Lower leg skin (tissue), 4 donors: Measurements from ENCODE around the gene ABCE1. TPM values are rescaled to one million over a fixed set of nuclear protein-coding genes. Genes with fewer than 3 reads are reported as not detected.
"Not testable (repeated sequence)": the region's sequence is repeated elsewhere in the genome, so short reads cannot be mapped to it uniquely, and the experiment has no call there.

ENCODE experiments used
- DNase-seq, 2 donors: peaks; one replicate each; pipeline ENCODE4 v3.0.0-alpha.2; 2019; ENCODE audit warnings: low spot score in 2 of 2
- H3K4me3 ChIP-seq: fragments of 200-600 bp; sonication (generic); 2 replicates; pipeline ENCODE4 v1.5.1; 2017; ENCODE audit warnings: mild to moderate bottlenecking, low read depth; ENCODE audit not compliant: poor library complexity, severe bottlenecking
- POLR2A ChIP-seq, 2 donors: fragments of 450-650 bp; IDR thresholded peaks; one replicate each; pipeline ENCODE4 v1.6.1; 2016 to 2017; ENCODE audit warnings: antibody characterized with exemption in 2 of 2, mild to moderate bottlenecking in 1 of 2, moderate library complexity in 1 of 2
- WGBS, 2 donors: methylation state at CpG; one replicate each; pipeline ENCODE4 v1.1.5; 2018; 5-methylcytosine and 5-hydroxymethylcytosine counted together
- intact Hi-C: fragments of 100-400 bp; cut with DNase I; formaldehyde crosslinking; loops from one replicate; pipeline ENCODE4 v1.15.0; 2023; ENCODE audit warnings: low total_unique reads
- total RNA-seq, 4 donors: library from RNA; depleted of rRNA; stranded (reverse); fragments of >200 nt; gene quantifications; one replicate each; pipeline ENCODE4 v1.1.0, GENCODE V29; 2016
- TF ChIP-seq, protein P1 (sequence below), 3 donors: fragments of 450-650 bp; IDR thresholded peaks; one replicate each; pipeline ENCODE4 v1.5.1; 2016; ENCODE audit warnings: antibody characterized with exemption in 3 of 3, mild to moderate bottlenecking in 3 of 3, moderate library complexity in 2 of 3

Gene ABCE1
- total RNA-seq, 4 donors from 2014 or later = 55.7 to 71.1 (median 57.8) TPM

DNA sequence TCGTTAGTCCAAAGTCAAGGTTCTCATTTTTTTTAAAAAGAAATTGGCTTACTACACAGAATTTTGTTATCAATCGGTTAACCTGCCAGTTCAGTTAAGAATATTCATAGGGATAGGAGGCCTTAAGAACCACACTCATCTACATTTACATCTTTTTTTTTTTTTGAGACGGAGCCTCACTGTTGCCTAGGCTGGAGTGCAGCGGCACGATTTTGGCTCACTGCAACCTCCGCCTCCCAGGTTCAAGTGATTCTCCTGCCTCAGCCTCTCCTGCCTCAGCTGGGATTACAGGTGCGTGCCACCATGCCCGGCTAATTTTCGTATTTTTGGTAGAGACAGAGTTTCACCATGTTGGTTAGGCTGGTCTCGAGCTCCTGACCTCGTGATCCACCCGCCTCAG, 33.7 kb downstream of the ABCE1 start:
- TF ChIP-seq POLR2A (IDR thresholded peaks at IDR 0.05) = no peak
- TF ChIP-seq, protein P1, sequence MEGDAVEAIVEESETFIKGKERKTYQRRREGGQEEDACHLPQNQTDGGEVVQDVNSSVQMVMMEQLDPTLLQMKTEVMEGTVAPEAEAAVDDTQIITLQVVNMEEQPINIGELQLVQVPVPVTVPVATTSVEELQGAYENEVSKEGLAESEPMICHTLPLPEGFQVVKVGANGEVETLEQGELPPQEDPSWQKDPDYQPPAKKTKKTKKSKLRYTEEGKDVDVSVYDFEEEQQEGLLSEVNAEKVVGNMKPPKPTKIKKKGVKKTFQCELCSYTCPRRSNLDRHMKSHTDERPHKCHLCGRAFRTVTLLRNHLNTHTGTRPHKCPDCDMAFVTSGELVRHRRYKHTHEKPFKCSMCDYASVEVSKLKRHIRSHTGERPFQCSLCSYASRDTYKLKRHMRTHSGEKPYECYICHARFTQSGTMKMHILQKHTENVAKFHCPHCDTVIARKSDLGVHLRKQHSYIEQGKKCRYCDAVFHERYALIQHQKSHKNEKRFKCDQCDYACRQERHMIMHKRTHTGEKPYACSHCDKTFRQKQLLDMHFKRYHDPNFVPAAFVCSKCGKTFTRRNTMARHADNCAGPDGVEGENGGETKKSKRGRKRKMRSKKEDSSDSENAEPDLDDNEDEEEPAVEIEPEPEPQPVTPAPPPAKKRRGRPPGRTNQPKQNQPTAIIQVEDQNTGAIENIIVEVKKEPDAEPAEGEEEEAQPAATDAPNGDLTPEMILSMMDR (IDR thresholded peaks at IDR 0.05) = no peak
- no peak overlapping the region for H3K4me3 ChIP-seq
- 93 to 95% methylated on average over 12 of the region's 12 CpGs for WGBS, 2 donors
- DNase-seq = no peak
- intact Hi-C loops = no loop called here

DNA sequence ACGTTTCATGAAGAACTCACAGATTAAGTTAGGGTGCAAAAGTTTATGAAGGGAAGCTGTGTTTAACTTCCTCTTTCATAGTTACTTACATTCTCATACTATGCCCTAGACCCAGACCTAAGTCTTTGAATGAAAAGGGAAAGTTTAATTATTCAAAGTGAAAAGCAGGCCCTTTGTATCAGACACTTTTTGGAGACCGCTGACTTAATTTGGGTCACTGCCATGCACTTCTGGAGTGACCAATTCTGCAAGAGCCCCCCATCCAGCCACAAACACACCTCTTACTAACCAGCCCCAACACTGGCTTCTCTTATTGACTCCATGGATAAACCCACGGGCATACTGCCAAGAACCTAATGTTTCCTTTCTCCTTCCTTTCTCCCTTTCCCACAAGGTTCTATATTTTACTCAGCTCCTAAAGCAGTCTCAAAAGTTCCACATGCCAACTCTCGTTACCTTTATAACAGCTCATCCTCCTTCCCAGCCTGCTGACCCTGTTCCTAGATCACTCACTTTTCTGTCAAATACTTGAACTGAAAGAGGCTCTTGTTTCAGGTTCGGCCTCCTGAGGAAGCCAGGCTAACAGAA, 34.5 kb downstream of the ABCE1 start:
- WGBS, 2 donors = 65 to 72% methylated on average over 5 of the region's 5 CpGs
- DNase-seq = no peak
- intact Hi-C loops = no loop called here
- no peak overlapping the region for H3K4me3 ChIP-seq
- no peak for TF ChIP-seq POLR2A (IDR thresholded peaks at IDR 0.05)
- TF ChIP-seq, protein P1 (IDR thresholded peaks at IDR 0.05) = no peak

DNA sequence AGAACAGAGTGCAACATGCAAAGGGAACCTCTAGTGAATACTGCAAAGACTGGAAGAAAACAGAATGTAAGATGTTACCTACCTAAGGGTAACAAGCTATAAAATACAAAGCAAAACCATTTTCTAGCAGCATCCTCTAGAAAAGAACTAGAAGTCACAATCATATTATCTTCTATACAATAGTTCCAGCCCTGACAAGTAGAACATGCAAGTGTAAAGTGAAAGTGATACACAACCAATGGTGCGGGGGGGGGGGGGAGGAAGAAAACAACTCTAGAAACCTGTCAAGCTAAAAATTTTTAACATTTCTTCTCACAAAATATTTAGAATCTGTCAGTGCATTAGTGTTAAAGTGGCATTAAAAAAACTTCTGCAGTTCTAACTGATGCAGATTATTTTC, 38.1 kb downstream of the ABCE1 start:
- H3K4me3 ChIP-seq, intact Hi-C loops, DNase-seq: not testable (repeated sequence)
- WGBS, 2 donors = 38 to 53% methylated on average over 1 of the region's 1 CpG

DNA sequence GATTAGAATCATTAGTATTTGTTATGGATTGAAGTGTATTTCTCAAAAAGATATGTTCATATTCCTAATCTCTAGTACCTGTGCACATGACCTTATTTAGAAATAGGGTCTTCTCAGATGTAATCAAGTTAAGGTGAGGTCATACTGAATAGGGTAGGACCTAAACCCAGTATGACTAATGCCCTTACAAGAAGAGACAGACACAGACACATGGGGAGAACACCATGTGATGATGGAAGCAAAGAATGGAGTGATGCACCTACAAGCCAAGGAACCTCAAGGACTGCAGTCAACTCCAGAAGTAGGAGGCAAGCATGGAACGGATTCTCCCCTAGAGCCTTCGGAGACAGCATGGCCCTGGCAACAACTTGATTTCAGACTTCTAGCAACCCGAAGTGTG, 50.9 kb downstream of the ABCE1 start:
- no peak overlapping the region for H3K4me3 ChIP-seq
- WGBS, 2 donors = 92 to 99% methylated on average over 3 of the region's 3 CpGs
- intact Hi-C loops = no loop called here
- DNase-seq = no peak
- TF ChIP-seq, protein P1 (IDR thresholded peaks at IDR 0.05) = no peak
- TF ChIP-seq POLR2A (IDR thresholded peaks at IDR 0.05) = no peak

DNA sequence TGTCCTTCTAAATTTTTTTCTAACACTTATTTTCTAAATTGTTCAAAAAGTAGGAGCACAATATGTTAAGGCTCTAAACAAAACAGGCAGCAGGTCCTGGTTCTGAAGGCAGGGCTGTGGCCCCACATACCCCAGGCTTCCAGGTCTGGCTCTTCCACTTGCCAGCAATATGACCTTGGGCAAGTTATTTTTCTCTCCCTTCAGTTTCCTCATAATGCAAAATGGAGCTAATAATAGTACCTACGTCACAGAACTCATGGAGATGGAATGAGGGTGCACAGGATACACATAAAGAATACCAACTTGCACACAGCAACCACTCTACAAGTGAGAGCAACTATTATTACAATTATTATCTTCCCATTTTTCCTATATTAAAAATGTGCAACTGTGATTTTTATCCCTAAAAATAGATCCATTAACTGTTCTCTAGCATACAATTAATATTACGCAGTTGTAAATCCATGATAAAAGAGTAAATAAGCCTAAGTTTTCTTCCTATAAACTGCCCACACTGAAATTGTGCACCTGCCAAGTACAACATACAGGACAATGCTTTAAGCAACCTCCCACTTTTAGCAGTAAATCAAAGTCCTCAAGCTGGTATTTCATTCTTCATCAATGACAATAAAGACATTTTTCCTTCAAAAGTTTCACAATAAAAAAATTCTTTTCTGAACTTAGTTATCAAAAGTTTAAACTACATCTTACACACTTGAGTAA, 55.2 kb downstream of the ABCE1 start:
- WGBS, 2 donors = 81 to 87% methylated on average over 2 of the region's 2 CpGs
- no peak for DNase-seq
- H3K4me3 ChIP-seq = no peak overlapping the region
- no peak for TF ChIP-seq POLR2A (IDR thresholded peaks at IDR 0.05)
- TF ChIP-seq, protein P1 (IDR thresholded peaks at IDR 0.05) = no peak
- intact Hi-C loops = no loop called here

DNA sequence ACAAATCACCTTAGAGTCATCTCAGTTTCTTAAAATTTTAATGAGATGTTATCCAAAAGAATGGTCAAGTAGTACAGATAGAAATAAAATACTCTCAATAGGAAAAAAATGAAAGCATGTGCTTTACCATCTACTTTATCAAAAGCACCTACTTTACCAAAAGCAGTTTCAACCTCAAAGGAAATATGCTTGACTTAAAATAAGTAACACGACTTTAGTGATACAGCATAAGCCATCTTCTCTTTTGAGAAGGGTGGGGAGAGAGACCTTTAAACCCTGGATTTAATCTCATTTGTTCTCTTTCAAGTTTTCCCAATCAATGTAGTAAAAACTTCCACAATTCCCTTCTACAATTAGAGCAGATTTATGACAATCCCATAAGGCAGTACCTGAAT, 55.8 kb downstream of the ABCE1 start:
- DNase-seq = no peak
- intact Hi-C loops = no loop called here
- 70 to 84% methylated on average over 1 of the region's 1 CpG for WGBS, 2 donors
- no peak for TF ChIP-seq POLR2A (IDR thresholded peaks at IDR 0.05)
- TF ChIP-seq, protein P1 (IDR thresholded peaks at IDR 0.05) = no peak
- H3K4me3 ChIP-seq = no peak overlapping the region
